ENCODE measurements around the gene NCOA7. TPM values are rescaled to one million over a fixed set of nuclear protein-coding genes. Genes with fewer than 3 reads are reported as not detected.

The NCOA7 gene
- total and polyA plus RNA-seq, 10 of the 15 experiments (the other 5 are each of a cell fraction or from before 2014, with no cell fraction given), result 18.9 to 50.3 (median 34.2) TPM

DNA sequence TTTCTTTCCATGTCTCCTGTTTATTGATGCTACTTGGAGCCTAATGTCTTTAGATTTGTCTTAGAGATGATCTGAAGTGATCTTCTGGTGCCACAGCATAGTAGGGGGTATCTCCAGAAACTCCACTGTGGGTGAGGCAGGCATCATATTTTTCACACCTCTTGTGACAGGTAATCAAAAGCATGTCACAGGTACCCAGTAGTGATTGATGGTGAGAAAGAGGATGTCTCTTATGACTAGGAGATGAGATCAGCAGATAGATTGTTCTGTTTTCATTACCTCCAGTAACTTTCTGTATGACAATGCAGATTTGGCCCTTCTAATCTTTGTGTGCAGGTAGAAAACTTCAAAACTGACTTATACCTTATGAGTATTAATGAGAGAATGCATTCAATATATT is 13.5 kb downstream of the NCOA7 start (continued):
- TF ChIP-seq, protein P1, sequence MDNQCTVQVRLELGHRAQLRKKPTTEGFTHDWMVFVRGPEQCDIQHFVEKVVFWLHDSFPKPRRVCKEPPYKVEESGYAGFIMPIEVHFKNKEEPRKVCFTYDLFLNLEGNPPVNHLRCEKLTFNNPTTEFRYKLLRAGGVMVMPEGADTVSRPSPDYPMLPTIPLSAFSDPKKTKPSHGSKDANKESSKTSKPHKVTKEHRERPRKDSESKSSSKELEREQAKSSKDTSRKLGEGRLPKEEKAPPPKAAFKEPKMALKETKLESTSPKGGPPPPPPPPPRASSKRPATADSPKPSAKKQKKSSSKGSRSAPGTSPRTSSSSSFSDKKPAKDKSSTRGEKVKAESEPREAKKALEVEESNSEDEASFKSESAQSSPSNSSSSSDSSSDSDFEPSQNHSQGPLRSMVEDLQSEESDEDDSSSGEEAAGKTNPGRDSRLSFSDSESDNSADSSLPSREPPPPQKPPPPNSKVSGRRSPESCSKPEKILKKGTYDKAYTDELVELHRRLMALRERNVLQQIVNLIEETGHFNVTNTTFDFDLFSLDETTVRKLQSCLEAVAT (IDR thresholded peaks at IDR 0.05), result 0 out of 2 replicates have a peak, but pooled peaks have one; percentile 10
- TF ChIP-seq, protein P2, sequence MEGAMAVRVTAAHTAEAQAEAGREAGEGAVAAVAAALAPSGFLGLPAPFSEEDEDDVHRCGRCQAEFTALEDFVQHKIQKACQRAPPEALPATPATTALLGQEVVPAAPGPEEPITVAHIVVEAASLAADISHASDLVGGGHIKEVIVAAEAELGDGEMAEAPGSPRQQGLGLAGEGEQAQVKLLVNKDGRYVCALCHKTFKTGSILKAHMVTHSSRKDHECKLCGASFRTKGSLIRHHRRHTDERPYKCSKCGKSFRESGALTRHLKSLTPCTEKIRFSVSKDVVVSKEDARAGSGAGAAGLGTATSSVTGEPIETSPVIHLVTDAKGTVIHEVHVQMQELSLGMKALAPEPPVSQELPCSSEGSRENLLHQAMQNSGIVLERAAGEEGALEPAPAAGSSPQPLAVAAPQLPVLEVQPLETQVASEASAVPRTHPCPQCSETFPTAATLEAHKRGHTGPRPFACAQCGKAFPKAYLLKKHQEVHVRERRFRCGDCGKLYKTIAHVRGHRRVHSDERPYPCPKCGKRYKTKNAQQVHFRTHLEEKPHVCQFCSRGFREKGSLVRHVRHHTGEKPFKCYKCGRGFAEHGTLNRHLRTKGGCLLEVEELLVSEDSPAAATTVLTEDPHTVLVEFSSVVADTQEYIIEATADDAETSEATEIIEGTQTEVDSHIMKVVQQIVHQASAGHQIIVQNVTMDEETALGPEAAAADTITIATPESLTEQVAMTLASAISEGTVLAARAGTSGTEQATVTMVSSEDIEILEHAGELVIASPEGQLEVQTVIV (IDR thresholded peaks at IDR 0.05; ENCODE audit: borderline replicate concordance, partially characterized antibody), result no peak
- TF ChIP-seq CHD4 (IDR thresholded peaks at IDR 0.05) (no peak), POLR2AphosphoS5 (IDR thresholded peaks at IDR 0.05; ENCODE audit: low read length) (no peak), POLR2A (IDR thresholded peaks at IDR 0.05; ENCODE audit: low read depth, low read length) (no peak), SIX5 (IDR thresholded peaks at IDR 0.05; ENCODE audit: low read depth, low read length, severe bottlenecking) (no peak), SREBF1 (IDR thresholded peaks at IDR 0.05; ENCODE audit: low read length) (peak; percentile 66; the same call in 1 of the 2 replicates), MXI1 (IDR thresholded peaks at IDR 0.05; ENCODE audit: low read depth, low read length) (no peak), IRF4 (IDR thresholded peaks at IDR 0.05; ENCODE audit: low read depth, low read length) (peak; percentile 96), POLR2AphosphoS2 (IDR thresholded peaks at IDR 0.05; ENCODE audit: low read depth, low read length) (no peak), LARP7 (IDR thresholded peaks at IDR 0.05) (no peak), KAT2A (conservative IDR thresholded peaks at IDR 0.05; ENCODE audit: control insufficient read depth, low read depth, low read length) (no peak), NFIC (IDR thresholded peaks at IDR 0.05; ENCODE audit: low read depth, low read length) (peak; percentile 96), BMI1 (IDR thresholded peaks at IDR 0.05; ENCODE audit: borderline replicate concordance) (peak; percentile 89), SUPT20H (IDR thresholded peaks at IDR 0.05; ENCODE audit: borderline replicate concordance, control insufficient read depth, low read depth, low read length) (no peak), TAF1 (IDR thresholded peaks at IDR 0.05; ENCODE audit: borderline replicate concordance, low read depth, low read length) (no peak), SMAD5 (IDR thresholded peaks at IDR 0.05; ENCODE audit: low read depth) (no peak), NR2C1 (IDR thresholded peaks at IDR 0.05) (no peak), SREBF2 (IDR thresholded peaks at IDR 0.05; ENCODE audit: low read length) (no peak), IKZF1 (conservative IDR thresholded peaks at IDR 0.05) (peak; percentile 86), ZBED1 (IDR thresholded peaks at IDR 0.05; ENCODE audit: borderline replicate concordance) (peak; percentile 90; the same call in 1 of the 2 replicates)
- TF ChIP-seq, protein P3, sequence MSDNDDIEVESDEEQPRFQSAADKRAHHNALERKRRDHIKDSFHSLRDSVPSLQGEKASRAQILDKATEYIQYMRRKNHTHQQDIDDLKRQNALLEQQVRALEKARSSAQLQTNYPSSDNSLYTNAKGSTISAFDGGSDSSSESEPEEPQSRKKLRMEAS (IDR thresholded peaks at IDR 0.05; ENCODE audit: low read depth, low read length), result no peak
- TF ChIP-seq, protein P4, sequence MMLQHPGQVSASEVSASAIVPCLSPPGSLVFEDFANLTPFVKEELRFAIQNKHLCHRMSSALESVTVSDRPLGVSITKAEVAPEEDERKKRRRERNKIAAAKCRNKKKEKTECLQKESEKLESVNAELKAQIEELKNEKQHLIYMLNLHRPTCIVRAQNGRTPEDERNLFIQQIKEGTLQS (IDR thresholded peaks at IDR 0.05; ENCODE audit: borderline replicate concordance, extremely low read depth, low read depth, low read length), result no peak
- TF ChIP-seq, protein P5, sequence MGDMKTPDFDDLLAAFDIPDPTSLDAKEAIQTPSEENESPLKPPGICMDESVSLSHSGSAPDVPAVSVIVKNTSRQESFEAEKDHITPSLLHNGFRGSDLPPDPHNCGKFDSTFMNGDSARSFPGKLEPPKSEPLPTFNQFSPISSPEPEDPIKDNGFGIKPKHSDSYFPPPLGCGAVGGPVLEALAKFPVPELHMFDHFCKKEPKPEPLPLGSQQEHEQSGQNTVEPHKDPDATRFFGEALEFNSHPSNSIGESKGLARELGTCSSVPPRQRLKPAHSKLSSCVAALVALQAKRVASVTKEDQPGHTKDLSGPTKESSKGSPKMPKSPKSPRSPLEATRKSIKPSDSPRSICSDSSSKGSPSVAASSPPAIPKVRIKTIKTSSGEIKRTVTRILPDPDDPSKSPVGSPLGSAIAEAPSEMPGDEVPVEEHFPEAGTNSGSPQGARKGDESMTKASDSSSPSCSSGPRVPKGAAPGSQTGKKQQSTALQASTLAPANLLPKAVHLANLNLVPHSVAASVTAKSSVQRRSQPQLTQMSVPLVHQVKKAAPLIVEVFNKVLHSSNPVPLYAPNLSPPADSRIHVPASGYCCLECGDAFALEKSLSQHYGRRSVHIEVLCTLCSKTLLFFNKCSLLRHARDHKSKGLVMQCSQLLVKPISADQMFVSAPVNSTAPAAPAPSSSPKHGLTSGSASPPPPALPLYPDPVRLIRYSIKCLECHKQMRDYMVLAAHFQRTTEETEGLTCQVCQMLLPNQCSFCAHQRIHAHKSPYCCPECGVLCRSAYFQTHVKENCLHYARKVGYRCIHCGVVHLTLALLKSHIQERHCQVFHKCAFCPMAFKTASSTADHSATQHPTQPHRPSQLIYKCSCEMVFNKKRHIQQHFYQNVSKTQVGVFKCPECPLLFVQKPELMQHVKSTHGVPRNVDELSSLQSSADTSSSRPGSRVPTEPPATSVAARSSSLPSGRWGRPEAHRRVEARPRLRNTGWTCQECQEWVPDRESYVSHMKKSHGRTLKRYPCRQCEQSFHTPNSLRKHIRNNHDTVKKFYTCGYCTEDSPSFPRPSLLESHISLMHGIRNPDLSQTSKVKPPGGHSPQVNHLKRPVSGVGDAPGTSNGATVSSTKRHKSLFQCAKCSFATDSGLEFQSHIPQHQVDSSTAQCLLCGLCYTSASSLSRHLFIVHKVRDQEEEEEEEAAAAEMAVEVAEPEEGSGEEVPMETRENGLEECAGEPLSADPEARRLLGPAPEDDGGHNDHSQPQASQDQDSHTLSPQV (IDR thresholded peaks at IDR 0.05), result 0 out of 2 replicates have a peak, but pooled peaks have one; percentile 26

Data from GM12878 (cell line).